Mucosa of descending colon (tissue), 3 donors: ENCODE measurements around the gene PRDM16. TPM values are rescaled to one million over a fixed set of nuclear protein-coding genes. Genes with fewer than 3 reads are reported as not detected.

ENCODE experiments used
- ATAC-seq: fragments of 200-7000 bp; cut with Tn5 transposase; one replicate; pipeline ENCODE4 v1.9.1; 2020; ENCODE audit warnings: mild to moderate bottlenecking, moderate library complexity
- DNase-seq, 3 donors: peaks; one replicate each; pipeline ENCODE4 v3.0.0-alpha.2; 2020
- H3K36me3 ChIP-seq: fragments of 200-600 bp; one replicate; pipeline ENCODE4 v1.8.0; 2021; ENCODE audit warnings: low read depth, mild to moderate bottlenecking
- H3K4me1 ChIP-seq: fragments of 200-600 bp; one replicate; pipeline ENCODE4 v1.8.0; 2021; ENCODE audit warnings: low read depth, mild to moderate bottlenecking
- H3K4me3 ChIP-seq: fragments of 200-600 bp; one replicate; pipeline ENCODE4 v1.8.0; 2021; ENCODE audit warnings: mild to moderate bottlenecking
- H3K9me3 ChIP-seq: fragments of 200-600 bp; one replicate; pipeline ENCODE4 v1.8.0; 2021; ENCODE audit warnings: mild to moderate bottlenecking
- CTCF ChIP-seq: fragments of 200-600 bp; IDR thresholded peaks from one replicate; pipeline ENCODE4 v1.8.0; 2022; ENCODE audit warnings: antibody characterized with exemption, mild to moderate bottlenecking
- intact Hi-C, 2 donors: fragments of 100-400 bp; cut with DNase I in 1 of 2; cut with micrococcal nuclease in 1 of 2; formaldehyde crosslinking; loops; one replicate each; pipeline versions ENCODE4 v1.11.0 to v1.11.1; 2022; cut with DNase I, micrococcal nuclease
- total RNA-seq, 3 donors: library from RNA; stranded (reverse); fragmentation: NEBNext Ultra II Directional in 2 of 3; extraction: Animal tissue kit (Norgen Biotek cat#: 25700) in 2 of 3; gene quantifications; one replicate each; pipeline versions ENCODE4 v1.2.1 to v1.2.4, GENCODE V29; 2021 to 2023
- donor health status: DM: no; HTN: no; CAD: no; lungs with moderate emphysema.
- donor health status: DM: no; HTN: no; CAD: no.
- donor health status: DM: no; HTN: yes; CAD: no.

The PRDM16 gene
- total RNA-seq, 3 donors from 2014 or later = 1.6 to 2.5 (median 2.4) TPM

- DNase-seq = peak in 1 of 3 donors; percentile 25
- no peaks in the 10 kb centered on the region for H3K9me3 ChIP-seq
- TF ChIP-seq CTCF = no peak
- intact Hi-C loops = no loop called here
- peak; percentile 10 for ATAC-seq
- no peak overlapping the region for H3K4me3 ChIP-seq
- H3K36me3 ChIP-seq = no peaks in the 10 kb centered on the region
- H3K4me1 ChIP-seq = peaks cover 15% of the 10 kb centered on the region
These were observed 283.4 kb downstream of the PRDM16 start for GRCh38 chr1:3352299-3352951.

DNA sequence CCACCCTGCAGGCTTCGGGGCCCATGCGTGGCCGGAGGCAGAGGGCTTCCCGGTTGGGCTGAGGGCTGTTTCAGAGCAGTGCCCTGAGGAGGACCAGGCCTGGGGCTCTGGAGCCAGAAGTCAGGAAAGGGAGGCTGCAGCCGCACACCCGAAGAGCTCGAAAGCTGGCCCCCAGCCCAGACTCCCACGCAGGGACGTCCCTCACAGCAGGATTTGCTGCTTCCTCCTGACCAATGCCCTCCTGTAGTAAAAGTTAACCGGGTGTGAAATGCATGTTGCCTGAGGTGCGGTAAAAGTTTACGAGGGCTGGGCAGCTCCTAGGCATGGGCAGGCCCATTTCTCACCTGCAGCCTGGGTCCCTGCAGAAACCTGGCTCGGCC lies 283.9 kb downstream of the PRDM16 start:
- peaks cover 15% of the 10 kb centered on the region for H3K4me1 ChIP-seq
- DNase-seq = peak; percentile 71 to 81 (median 74)
- ATAC-seq = peak; percentile 85

DNA sequence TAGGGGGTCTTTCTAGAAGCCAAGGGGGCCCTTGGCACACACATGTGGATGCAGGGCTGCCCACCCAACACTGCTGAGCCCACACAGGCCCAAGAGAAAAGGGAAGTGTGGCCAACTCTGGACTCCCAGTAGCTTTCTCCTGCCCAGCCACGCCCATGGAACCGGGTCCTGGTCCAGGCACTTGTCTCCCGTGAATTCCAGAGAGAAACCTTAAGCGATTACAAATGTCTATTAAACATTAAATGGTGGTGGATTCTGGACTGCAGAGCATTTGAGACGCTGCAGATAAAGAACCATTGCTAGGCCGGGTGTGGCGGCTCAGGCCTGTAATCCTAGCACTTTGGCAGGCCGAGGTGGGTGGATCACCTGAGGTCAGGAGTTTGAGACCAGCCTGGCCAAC lies 284.9 kb downstream of the PRDM16 start:
- TF ChIP-seq CTCF = no peak
- peaks cover 15% of the 10 kb centered on the region for H3K4me1 ChIP-seq
- intact Hi-C loops = no loop called here
- peak in 2 of 3 donors; percentile 23 to 44 for DNase-seq
- ATAC-seq = no peak
- no peaks in the 10 kb centered on the region for H3K9me3 ChIP-seq
- H3K36me3 ChIP-seq = no peaks in the 10 kb centered on the region
- no peak overlapping the region for H3K4me3 ChIP-seq

More for the DNA sequence above, 283.9 kb downstream of the PRDM16 start:
- no peaks in the 10 kb centered on the region for H3K9me3 ChIP-seq
- intact Hi-C loops = no loop called here
- no peaks in the 10 kb centered on the region for H3K36me3 ChIP-seq
- no peak for TF ChIP-seq CTCF
- H3K4me3 ChIP-seq = no peak overlapping the region

- intact Hi-C loops = no loop called here
- no peak for TF ChIP-seq CTCF
- no peak for DNase-seq
- H3K9me3 ChIP-seq = no peaks in the 10 kb centered on the region
- no peak for ATAC-seq
- H3K4me3 ChIP-seq = no peak overlapping the region
- H3K36me3 ChIP-seq = no peaks in the 10 kb centered on the region
- peaks cover 24% of the 10 kb centered on the region for H3K4me1 ChIP-seq
These were observed 286.1 kb downstream of the PRDM16 start for GRCh38 chr1:3355089-3355488.

- DNase-seq = no peak
- Histone ChIP-seq H3K36me3 (no peaks in the 10 kb centered on the region), H3K4me3 (no peak overlapping the region), H3K9me3 (no peaks in the 10 kb centered on the region), H3K4me1 (peaks cover 26% of the 10 kb centered on the region)
- no peak for TF ChIP-seq CTCF
- intact Hi-C loops = no loop called here
- ATAC-seq = no peak
These were observed 287.2 kb downstream of the PRDM16 start for GRCh38 chr1:3355894-3356826.
